Fibroblast of lung (primary cell): ENCODE measurements around the gene IGHMBP2.

Experiments used
- EZH2 ChIP-seq: IDR thresholded peaks from 2 replicates; pipeline ENCODE4 v1.5.1; 2012; ENCODE audit warnings: low read length, control low read depth, mild to moderate bottlenecking; ENCODE audit errors: missing control alignments
- TF ChIP-seq, protein P1 (sequence below), 2 donors: IDR thresholded peaks in 1 of 2; conservative IDR thresholded peaks in 1 of 2; 1 replicate in 1 of 2; 2 replicates in 1 of 2; pipeline ENCODE4 v1.5.1; 2011 to 2012; ENCODE audit warnings: low read length in 2 of 2, control low read depth in 1 of 2, inconsistent platforms in 1 of 2, low read depth in 1 of 2, mild to moderate bottlenecking in 1 of 2

DNA sequence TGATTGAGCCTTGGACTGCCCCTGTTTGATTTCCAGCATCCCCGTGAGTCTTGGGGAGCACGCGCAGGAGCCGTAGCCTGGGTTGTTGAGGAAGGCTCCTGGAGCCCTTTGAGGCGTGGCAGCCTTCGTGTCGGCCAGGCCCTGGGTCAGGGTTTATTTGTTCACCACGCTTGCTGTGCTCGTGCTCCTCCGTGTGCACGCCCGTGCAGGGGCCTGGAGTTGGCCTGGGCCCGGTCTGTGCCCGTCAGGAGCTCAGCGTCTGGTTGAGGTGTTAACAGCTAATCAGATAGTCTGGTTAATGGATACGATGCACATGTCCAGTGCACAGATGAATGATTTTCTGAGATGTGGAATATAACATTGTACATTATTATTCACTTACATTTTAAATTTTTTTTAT is 8.0 kb downstream of the IGHMBP2 start:
- TF ChIP-seq, protein P1, sequence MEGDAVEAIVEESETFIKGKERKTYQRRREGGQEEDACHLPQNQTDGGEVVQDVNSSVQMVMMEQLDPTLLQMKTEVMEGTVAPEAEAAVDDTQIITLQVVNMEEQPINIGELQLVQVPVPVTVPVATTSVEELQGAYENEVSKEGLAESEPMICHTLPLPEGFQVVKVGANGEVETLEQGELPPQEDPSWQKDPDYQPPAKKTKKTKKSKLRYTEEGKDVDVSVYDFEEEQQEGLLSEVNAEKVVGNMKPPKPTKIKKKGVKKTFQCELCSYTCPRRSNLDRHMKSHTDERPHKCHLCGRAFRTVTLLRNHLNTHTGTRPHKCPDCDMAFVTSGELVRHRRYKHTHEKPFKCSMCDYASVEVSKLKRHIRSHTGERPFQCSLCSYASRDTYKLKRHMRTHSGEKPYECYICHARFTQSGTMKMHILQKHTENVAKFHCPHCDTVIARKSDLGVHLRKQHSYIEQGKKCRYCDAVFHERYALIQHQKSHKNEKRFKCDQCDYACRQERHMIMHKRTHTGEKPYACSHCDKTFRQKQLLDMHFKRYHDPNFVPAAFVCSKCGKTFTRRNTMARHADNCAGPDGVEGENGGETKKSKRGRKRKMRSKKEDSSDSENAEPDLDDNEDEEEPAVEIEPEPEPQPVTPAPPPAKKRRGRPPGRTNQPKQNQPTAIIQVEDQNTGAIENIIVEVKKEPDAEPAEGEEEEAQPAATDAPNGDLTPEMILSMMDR (conservative IDR thresholded peaks at IDR 0.05 in 1 of 2, IDR thresholded peaks at IDR 0.05 in 1 of 2; ENCODE audit: low read depth in 1 of 2, low read length in 2 of 2), result no peak
- no peak for TF ChIP-seq EZH2
